GM18909 (cell line): ENCODE results near the gene IQSEC3.
"Not testable (repeated sequence)": the region's sequence is repeated elsewhere in the genome, so short reads cannot be mapped to it uniquely, and the experiment has no call there.

Experiments used
- ATAC-seq: cut with Tn5 transposase; IDR thresholded peaks from one replicate; pipeline ENCODE4 v1.9.1; 2021; ENCODE audit warnings: mild to moderate bottlenecking; ENCODE audit not compliant: unreplicated experiment, poor library complexity

The IQSEC3 gene

DNA sequence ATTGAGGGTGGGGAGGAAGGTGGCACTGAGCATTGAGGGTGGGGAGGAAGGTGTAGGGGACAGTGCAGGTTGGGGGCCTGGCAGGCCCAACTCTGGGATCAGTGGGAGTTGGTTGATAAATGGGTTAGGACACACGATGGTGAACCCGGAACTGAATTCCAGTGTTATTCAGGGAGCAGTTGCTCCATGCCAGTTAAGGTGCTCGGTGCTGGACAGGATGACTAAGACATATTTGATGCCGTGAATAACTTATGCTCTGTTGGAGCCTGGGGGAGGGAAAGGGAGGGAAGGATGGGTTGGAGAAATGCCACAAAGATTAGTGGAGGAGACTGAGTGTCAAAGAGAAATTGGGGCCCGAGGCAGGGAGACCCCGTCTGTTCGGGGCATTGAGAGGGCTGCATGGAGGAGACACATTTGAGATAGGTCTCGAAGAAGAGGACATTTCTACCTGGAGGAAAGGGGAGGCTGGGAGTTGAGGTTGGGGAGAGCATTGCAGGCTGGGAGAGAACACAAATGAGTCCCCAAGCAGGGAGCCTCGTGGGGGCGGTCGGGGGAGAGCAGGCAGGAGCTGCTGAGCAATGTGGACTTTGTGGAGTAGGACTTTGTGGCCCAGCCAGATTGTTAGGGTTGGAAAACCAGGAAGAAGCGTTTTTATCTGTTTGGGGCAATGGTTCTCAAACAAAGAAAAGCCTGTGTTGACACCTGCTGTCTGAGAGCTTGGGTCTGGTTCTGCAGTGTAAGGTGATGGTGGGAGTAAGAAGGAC is 65.3 kb downstream of the IQSEC3 start:
- ATAC-seq, result no peak

DNA sequence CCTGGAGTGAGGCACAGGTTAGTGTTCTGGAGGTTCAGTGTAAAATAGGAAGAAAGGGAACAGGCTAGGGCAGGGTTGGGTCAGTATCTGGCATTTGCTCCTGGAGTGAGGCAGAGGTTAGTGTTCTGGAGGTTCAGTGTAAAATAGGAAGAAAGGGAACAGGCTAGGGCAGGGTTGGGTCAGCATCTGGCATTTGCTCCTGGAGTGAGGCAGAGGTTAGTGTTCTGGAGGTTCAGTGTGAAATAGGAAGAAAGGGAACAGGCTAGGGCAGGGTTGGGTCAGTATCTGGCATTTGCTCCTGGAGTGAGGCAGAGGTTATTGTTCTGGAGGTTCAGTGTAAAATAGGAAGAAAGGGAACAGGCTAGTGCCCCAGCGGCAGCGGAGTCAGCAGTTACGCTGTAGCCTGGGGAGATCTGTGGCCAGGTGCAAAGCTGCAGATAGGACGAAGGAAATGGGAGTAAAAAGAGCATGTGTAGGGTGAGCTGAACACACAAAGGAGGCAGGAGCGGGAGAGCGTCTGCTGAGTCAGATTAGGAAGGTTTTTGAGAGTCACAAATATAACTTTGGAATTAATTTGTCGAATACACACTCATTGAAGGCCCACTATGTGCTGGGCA is 67.2 kb downstream of the IQSEC3 start:
- not testable (repeated sequence) for ATAC-seq

DNA sequence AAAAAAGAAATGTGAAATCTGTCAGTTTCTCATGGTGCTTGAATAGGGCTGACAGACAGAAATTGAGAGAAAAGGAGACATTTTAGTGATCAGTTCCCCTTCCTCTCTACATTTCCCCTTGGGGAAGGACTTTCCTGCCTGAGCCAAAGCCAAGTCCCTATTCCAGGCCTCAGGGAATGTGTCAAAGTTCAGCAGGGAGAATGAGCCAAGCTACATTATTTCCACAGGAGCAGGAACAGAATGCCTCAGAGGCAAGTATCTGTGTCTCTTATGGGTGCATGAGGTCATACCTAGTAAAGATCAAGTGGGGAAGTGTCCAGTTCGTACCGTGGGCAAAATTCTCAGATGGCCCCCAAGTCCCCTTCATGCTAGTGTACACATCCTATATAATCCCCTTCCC is 68.6 kb downstream of the IQSEC3 start:
- ATAC-seq, result no peak

DNA sequence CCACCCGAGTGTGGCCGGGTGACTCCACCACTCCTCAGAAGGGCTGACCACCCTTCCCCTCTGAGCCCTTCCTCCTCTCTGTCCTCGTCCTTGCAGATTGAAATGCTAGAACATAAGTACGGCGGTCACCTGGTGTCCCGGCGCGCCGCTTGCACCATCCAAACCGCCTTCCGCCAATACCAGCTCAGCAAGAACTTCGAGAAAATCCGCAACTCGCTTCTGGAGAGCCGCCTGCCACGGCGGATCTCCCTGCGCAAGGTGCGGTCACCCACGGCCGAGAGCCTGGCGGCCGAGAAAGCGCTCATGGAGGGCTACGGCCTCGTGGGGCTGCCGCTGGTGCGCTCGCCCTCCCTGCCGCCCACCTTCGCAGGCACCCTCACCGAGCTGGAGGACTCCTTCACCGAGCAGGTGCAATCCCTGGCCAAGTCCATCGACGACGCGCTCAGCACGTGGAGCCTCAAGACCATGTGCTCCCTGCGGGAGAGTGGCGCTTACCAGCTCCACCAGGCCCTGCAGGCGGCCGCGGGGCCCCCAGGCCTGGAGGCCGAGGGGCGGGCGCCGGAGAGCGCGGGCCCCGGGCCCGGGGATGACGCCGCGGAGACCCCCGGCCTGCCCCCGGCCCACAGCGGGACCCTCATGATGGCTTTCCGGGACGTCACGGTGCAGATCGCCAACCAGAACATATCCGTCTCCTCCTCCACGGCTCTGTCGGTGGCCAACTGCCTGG is 71.8 kb downstream of the IQSEC3 start:
- ATAC-seq, result no peak

DNA sequence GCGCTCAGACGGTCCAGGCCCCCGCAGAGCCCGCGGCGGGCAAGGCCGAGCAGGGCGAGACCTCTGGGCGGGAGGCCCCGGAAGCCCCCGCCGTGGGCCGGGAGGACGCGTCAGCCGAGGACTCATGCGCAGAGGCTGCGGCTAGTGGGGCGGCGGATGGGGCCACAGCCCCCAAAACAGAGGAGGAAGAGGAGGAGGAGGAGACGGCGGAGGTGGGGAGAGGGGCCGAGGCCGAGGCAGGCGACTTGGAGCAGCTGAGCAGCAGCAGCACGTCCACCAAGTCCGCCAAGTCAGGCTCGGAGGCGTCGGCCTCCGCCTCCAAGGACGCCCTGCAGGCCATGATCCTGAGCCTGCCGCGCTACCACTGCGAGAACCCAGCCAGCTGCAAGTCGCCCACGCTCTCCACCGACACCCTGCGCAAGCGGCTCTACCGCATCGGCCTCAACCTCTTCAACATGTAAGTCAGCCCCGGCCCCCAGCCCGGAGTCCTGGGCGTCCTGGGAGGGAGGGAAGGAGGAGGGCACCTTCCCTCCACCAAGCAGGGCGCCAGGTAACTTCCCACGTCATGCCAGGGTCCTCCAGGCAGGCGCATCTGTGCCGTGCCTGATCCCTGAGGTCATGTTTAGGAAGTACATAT is 72.4 kb downstream of the IQSEC3 start:
- ATAC-seq, result no peak

DNA sequence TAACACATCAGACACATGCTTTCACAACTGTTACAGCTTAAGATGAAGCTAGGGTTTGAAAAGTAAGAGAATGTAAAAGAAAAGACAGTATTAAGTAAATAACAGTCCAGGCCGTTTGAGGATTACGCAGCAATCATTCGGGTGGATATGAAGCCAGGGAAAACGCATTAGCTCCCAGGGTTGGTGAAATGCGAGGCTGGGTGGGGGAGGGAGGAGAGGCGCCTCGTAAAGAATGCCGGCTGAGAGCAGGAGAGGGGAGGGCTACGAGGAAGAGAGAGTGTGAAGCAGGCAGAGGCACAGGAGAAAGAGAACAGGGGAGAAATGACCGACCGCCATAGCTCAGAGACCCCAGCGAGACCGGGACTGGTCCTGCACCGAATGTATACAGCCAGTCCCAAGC is 73.0 kb downstream of the IQSEC3 start:
- ATAC-seq, result no peak

DNA sequence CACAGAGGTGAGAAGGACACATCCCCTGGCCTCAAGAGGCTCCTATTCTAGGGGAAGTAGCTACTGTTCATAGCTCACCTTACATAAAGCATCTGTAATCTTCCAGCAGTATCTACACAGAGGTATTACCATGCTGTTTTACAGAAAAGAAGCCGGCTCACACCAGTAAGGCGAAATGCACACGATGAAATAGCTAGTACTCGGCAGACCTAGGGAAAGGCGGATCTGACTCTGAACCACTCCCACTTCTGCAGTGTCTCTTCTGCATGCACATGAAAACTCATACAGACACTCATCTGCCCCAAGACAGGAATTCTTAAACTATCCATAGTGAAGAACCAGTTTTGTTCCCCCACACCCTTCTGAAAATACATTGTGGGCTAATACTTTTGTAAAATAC is 73.6 kb downstream of the IQSEC3 start:
- no peak for ATAC-seq

DNA sequence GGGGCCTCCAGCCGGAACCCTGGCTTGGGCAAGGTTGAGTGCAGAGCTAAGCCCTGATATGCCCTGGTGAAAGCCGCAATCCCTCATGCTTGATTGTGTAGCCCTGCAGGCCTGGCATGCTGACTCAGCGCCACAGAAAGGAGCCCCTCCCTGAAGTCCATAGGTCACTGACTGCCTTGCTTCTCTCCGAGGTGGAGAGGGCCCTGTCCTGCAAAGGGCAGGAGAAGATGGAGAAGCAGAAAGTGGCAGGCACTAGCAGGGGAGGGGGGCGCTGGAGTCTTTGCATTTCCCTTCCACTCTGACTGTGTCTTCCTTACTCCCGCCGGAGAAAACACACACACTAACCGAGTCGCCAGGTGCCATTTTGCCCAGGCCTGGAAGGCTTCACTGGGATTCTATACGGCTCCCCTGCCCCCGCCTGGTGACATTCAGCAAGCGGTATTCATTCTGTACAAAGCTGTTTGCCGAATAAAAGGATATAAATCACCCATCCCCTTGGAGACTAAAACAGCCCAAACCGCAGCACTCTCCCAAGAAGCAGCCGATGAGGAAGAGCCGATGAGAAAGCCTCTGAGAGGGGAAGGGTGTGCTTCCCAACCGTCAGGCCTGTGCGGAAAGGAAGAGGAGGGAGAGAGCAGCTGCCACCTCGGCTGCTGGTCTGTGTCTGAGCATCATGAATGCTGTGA is 77.5 kb downstream of the IQSEC3 start:
- no peak for ATAC-seq

DNA sequence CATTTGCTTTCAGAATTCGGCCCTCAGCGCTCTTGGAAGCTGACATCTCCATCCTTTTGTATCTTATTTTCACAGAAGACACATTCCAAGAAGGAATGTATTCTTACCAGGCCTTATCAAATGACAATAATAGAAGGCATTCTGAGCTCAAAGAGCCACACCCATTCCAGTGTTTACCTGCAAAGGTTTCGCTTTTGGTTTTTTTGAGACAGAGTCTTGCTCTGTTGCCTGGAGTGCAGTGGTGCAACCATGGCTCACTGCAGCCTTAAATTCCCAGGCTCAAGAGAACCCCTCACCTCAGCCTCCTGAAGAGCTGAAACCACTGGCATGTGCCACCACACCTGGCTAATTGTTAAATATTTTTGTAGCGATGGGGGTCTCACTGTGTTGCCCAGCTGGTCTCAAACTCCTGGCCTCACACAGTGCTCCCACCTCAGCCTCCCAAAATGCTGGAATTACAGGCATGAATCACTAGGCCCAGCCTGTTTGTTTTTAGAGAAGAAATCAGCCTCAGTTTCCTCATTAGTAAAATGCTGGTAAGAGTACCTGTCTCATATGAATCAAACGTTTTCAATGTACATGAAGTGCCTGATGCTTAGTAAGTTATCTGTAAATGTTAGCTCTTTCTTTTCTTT is 78.2 kb downstream of the IQSEC3 start:
- ATAC-seq, result no peak

DNA sequence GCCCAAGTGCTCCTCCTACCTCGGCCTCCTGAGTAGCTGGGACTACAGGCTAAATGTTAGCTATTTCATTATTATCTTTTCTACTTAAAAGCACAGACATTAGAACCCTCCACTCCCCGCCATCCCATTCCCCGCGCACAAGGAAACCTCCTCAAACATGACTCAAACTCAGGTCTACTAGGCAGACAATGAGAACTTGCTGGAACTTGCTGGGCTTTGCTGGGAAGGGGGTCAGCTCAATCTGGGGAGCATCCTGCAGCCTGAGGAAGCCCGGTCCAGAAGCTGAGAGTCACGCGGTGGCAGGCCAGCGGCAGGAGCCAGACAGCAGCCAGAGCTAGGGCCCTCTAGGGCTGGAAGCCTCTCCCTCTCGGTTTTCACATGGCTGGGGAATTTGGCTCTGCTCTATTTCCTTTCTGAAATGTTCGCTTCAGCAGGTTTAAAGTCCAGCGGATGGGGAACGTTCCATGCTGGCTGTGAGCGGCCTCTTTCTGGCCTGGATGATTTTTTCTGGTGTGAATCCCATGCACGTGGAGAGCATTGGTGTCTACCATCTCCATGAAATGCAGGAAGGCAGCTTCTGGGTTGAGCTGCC is 78.9 kb downstream of the IQSEC3 start:
- no peak for ATAC-seq

DNA sequence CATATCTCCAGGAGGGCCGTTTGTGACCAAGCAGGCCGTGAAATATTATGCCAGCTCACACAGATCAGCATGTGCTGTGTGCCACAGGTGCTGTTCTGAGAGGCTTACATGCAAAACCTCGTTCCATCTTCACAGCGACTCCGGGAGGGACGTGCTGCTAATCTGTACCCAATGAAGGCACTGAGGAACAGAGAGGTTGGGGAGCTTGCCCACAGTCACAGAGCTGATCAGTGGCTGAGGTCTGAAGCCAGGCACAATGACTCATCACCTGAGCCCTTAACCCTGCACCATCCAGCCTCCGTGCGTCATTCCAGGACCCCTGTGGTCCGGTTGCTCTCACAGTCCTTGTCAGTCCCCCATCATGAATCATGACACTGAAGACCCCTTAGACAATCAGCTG is 80.7 kb downstream of the IQSEC3 start:
- ATAC-seq, result no peak

DNA sequence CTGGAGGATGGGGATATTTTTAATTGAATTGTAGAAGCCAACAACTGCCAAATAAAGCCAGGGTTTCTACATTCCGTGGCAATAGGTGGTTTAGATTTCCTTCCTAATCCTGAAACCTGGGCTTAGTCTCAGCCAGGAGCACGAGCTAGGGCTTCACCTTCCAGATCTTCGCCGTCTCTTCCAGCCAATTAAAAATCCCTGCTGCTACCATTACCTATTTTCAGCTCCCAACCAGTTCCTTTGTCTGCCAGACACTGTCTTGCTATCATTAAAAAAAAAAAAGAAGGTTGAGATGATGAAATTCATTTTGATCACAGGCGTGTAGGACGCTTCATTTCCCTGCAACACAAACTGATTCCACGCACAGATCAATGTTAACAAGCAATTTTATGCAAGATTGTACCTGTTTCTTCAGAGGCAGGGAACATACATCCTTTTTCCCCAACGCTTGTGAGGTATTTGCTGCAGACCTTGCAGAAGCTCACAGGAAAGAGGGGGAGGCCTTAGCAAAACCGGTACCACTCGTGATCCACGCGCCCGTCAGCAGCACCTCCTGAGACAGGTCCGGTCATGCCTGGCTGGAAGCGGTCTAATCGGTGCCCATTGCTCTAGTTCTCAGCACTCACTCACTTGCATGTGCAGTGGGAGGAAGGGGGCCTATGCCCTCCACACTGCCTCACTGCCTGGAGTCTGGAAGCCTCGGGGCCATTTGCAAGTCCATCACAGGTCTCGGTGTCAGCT is 82.3 kb downstream of the IQSEC3 start:
- no peak for ATAC-seq

DNA sequence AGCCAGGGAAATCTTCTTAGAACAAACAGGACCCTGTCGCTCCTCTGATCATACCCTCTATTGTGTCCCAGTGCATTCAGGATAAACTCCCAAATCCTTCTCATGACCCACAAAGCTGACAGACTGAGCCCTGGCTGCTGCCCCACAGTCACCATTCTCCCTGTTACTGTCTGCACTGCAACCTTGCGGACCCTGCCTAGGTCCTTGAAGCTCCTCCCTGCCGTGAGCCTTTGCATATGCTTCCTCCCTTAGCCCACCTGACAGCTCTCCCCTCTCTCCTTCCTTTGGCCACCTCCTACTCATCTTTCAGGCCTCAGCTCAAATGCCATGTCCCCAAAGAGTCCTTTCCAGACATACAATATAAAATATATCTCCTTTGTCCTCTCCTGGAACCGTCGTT is 85.0 kb downstream of the IQSEC3 start:
- ATAC-seq, result no peak

DNA sequence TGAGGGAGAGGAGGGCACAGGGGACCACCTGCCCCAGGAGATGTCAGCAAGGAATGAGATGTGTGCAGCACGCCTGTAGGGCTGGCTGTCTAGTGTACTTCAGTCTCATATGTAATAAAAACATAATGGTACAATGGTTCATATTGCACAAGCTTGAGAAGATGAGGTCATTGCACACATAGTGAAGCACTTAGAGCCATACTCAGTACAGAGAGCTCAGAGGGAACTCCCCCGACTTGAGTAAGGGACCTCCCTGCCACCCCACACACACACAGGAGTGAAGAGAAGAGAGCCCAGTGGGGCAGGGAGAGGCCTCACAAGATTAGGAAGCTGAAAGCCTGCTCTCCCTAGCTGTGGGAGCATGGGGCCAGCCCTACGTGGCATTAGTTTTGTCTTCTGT is 85.9 kb downstream of the IQSEC3 start:
- ATAC-seq, result no peak

DNA sequence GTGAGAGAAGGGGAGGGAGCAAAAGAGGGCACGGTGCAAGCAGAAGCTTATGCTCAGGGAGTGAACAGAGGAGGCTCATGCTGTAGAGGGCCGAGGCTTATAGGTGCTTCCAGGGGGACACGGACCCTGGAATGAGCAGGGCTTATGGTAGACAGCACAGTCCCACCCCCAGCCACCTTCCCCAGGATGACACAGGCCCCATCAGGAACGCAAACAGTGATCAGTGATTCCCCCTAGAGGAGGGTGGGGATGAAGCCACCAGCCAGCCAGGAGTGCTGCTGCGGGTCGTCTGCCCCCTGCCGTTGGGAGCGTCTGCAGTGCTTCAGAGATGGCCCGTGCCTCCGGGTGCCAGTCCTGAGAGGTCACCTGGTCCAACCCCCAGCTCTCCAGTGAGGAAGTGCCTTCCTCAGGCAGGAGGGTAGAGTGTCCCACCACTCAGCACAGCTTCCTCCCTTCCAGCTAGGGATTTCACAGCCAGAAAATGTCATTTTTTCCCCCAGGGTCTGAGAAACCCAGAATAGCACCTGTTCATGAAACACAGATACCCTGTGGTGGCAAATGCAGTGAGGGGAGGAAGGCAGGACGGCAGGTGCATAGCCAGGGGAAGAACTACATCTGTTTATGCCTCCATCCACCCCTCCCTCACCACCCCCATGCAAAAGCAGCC is 86.6 kb downstream of the IQSEC3 start:
- no peak for ATAC-seq

DNA sequence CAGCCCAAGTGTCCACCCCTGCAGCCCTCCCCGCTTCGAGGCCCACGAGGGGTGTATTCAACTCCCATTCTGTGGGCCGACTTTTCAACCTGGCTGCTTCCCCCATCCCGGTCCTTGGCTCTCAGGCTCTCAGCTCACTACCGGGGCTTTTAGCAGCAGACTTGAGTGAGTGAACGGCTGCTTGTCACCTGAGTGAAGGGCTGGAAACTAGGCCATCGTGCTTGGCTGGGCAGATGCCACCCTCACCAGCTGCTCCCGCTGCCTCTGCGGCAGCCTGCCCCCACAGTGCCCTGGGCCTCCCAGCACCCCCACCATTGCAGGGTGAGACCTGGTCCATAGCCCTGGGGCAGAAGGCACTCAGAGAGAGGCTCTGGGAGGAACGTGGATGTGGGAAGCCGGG is 87.5 kb downstream of the IQSEC3 start:
- ATAC-seq, result no peak

DNA sequence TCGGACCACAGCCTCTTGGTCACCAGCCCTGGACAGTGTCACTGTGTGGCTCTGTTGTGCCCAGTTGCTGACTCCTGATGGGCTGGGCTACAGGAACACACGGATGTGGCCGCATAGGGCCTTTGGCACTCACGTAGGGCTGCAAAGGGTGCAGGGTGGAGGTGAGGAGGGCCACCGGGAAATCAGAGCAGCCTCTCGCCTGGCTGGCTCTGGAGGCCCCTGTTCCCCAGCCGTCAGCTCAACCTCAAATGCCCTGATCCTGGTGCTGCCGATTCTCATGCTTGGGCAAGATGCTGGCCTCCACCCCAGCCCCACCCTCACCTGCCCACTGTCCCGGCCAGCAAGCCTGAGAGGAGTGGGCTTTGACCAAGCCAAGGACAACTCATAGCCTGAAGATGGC is 88.4 kb downstream of the IQSEC3 start:
- ATAC-seq, result no peak

DNA sequence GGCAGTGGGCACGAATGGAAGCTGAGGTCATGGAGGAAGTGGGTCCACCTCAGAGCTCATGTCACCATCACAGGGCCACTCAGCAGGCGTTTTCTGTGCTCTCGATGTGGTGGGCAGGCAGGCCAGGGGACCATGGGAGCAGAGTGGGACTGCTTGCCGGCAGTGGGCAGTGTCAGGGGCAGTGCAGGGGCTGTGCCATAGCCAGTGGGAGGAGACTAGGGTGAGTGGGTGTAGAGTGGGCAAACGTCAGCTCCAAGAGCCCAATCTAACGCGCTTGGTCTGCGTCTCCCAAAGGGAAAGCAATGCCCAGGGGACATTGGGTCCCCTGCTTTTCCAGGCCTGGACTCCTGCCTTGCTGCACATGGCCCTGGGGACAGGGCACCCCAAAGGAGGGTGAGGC is 89.1 kb downstream of the IQSEC3 start:
- no peak for ATAC-seq

DNA sequence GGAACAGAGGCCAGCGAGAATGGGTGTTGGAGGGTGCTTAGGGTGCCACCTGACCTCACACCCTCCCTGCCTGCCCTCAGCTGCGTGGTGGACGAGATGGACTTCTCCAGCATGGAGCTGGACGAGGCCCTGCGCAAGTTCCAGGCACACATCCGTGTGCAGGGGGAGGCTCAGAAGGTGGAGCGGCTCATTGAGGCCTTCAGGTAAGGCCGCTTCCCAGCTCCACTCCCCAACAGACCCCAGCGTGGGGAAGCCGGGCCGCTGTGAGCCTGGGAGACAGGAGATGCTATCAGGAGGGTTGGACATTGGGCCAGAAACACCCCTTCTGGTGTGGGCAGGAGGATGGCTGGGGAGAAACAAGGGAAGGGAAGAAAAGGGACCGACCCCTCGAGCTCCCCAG is 90.4 kb downstream of the IQSEC3 start:
- no peak for ATAC-seq
